GM19099 (cell line): Measurements from ENCODE around the gene DDIT4.

Source experiments
- POLR2A ChIP-seq: IDR thresholded peaks from 3 replicates; pipeline ENCODE4 v1.6.1; 2011; ENCODE audit warnings: low read depth; ENCODE audit not compliant: insufficient read length; ENCODE audit errors: extremely low read depth

Gene DDIT4

GRCh38 chr10:72273410-72274212 lies at the start of gene DDIT4:
Gene DDIT4 (plus strand): TSS chr10:72273924. CDS start chr10:72274217, 293 bp downstream.
- peak; percentile 100 for TF ChIP-seq POLR2A

GRCh38 chr10:72226418-72227027 lies 47.2 kb upstream of the DDIT4 start:
- TF ChIP-seq POLR2A, result no peak

- TF ChIP-seq POLR2A, result no peak
Observed at GRCh38 chr10:72227826-72228225, 45.9 kb upstream of the DDIT4 start.

GRCh38 chr10:72228318-72228751 lies 45.4 kb upstream of the DDIT4 start:
- no peak for TF ChIP-seq POLR2A

GRCh38 chr10:72229261-72230251 lies 44.2 kb upstream of the DDIT4 start:
- no peak for TF ChIP-seq POLR2A

- TF ChIP-seq POLR2A, result no peak
Observed at GRCh38 chr10:72233621-72234020, 40.1 kb upstream of the DDIT4 start.

- no peak for TF ChIP-seq POLR2A
Observed at GRCh38 chr10:72234560-72235095, 39.1 kb upstream of the DDIT4 start.

- no peak for TF ChIP-seq POLR2A
Observed at GRCh38 chr10:72235544-72236279, 38.0 kb upstream of the DDIT4 start.

GRCh38 chr10:72238392-72239175 lies 35.1 kb upstream of the DDIT4 start:
- no peak for TF ChIP-seq POLR2A

GRCh38 chr10:72239409-72239808 lies 34.3 kb upstream of the DDIT4 start:
- TF ChIP-seq POLR2A, result no peak

GRCh38 chr10:72240371-72240770 lies 33.4 kb upstream of the DDIT4 start:
- no peak for TF ChIP-seq POLR2A

GRCh38 chr10:72241691-72242252 lies 32.0 kb upstream of the DDIT4 start:
- TF ChIP-seq POLR2A, result no peak

GRCh38 chr10:72242675-72243074 lies 31.0 kb upstream of the DDIT4 start:
- TF ChIP-seq POLR2A, result no peak
